ENCODE data around the gene UBE3D.
A peak's percentile ranks its signal among the peaks of the same experiment; 100 is the strongest.
"Not testable (repeated sequence)": the region's sequence is repeated elsewhere in the genome, so short reads cannot be mapped to it uniquely, and the experiment has no call there.

Gene UBE3D

DNA sequence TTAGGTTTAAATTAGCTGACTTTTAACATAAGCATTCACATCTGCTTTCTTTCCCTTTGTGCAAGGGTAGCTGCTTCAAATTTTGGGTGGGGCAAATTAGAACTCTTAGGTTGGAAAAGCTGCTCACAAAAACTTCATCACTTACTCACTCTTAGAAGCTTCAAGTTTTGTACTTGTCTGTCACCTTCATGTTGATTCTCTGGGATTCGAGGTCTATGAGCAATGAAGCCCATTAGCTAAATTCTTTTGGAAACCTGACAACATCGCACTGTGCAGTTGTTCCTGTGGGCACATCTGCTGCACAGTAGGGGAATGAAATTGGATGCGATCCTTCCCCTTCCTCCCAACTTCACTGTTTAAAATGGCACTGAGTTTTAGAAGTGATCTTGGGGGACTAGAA, 156.1 kb downstream of the UBE3D start:
- no peak for DNase-seq

DNA sequence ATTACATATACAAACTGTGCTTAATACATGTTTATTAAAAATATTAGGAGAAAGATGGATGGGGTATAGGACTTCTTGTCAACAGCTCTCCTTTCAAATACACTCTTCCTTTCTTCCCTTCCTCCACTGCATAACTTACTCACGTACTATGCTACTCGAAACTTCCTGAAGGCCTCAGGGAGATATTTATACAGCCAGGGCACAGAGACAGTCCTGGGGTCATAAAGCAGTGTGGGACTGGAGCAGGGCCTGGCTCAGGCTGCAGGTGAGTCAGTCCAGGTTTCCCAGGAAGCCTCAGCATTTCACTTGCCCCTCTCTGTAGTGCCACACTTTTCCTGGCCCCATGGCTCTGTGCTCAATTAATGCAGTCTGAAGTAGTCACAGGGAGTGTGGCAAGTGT, 157.0 kb downstream of the UBE3D start:
- DNase-seq: no peak

DNA sequence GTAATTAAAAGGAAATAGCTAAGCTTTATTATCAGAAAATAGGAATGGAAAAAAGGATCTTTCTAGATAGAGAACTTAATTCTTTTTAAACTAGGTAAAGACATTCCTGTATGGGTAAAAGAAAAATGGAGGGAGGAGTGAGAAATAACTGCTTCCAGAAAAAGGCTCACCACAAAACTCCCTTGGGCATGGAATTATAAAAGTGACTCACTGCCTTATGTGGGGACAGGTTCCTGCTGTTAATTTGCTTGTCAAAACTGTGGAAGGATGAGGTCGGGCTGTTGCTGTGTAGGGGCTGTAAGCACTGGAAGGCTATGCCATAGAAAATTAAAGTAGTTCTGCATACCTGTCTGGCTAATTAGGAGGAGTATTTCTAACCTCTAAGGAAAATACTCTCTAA, 158.7 kb downstream of the UBE3D start:
- DNase-seq: no peak

DNA sequence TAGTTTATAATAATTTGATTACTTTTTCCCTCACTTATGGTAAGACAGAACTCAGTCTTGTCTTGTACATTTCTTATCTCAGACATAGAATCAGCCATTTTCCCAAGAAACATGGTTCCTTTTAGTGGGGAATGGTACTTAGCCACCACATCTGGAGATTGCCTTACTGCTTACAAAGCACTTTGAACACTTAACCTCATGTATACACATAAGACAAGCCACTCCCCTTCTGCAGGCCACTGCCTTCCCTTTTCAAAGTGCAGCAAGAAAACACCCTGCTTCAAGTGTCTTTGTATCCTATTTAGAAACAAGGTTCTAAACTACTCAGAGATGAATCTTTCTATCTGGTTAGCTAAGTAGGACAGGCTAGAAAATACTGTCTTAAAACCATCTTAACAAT, 159.2 kb downstream of the UBE3D start:
- DNase-seq: no peak

DNA sequence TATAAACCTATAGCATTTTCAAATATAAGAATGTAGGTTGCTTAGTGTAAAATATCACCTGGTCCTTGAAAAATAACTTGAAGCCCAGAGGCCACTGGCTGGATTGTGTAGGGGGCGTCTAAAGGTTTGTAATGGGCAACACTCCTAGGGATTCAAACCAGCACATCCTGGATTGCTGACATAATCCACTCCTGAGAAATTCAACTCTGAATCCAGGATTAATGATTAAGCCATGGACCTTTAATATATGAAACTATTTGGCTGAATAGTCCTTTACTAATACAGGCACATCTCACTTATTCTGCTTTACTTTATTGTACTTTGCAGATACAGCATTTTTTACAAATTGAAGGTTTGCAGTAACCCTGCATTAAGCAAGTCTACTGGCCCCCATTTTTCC, 160.8 kb downstream of the UBE3D start:
- DNase-seq: no peak

DNA sequence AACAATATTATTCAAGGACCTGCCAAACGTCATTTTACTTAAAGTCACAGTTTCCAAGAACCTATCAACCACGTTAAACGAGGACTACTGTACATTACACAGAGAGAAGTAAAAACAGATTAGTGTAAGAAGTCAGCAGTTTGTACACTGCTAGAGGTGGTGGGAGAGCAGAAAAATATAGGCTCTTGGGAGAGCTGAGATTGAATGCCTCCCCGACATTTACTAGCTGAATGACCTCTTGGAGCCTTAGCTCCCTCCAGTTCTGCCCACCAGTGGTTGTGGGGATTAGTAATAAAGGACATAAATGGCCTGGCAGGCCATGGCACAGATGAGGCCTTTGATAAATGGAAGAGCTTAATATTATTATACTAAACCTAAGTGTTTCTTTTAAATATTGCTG, 161.4 kb downstream of the UBE3D start:
- no peak for DNase-seq

DNA sequence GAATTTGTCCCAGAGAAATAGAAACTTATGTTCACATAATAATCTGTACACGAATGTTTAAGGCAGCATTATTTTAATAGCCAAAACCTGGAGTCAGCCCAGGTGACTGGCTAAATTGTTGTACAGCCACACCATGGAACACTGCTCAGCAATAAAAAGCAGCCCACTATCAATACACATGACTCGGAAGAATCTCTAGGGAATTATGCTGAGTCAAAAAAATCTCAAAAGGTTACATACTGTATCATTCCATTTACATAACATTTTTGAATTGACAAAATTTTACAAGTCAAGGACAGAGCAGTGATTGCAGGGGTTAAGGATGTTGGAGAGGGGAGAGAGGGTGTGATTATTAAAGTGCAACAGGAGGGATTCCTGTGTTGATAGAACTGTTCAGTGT, 163.4 kb downstream of the UBE3D start:
- DNase-seq: no peak

DNA sequence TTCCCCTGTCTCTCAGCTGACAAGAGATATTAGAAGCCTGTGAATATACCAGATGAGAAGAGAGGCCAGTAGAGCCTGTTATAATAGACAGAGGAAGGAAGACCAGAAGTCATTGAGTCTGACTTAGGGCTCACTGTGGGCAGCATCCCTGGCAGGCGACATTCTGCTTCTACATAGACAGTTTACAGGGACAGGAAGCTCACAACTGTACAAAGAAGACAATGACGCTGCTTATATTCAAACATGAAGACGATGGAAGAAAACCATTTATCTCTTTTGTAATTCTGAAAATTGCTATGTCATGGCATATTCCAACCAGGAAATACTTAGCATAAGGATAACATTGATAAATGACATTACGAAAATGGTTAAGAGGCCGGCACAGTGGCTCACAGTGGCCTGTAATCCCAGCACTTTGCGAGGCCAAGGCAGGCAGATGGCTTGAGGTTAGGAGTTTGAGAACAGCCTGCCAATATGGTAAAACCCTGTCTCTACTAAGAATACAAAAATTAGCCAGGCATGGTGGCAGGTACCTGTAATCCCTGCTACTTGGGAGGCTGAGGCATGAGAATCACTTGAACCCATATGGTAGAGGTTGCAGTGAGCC, 170.9 kb downstream of the UBE3D start:
- DNase-seq: no peak

DNA sequence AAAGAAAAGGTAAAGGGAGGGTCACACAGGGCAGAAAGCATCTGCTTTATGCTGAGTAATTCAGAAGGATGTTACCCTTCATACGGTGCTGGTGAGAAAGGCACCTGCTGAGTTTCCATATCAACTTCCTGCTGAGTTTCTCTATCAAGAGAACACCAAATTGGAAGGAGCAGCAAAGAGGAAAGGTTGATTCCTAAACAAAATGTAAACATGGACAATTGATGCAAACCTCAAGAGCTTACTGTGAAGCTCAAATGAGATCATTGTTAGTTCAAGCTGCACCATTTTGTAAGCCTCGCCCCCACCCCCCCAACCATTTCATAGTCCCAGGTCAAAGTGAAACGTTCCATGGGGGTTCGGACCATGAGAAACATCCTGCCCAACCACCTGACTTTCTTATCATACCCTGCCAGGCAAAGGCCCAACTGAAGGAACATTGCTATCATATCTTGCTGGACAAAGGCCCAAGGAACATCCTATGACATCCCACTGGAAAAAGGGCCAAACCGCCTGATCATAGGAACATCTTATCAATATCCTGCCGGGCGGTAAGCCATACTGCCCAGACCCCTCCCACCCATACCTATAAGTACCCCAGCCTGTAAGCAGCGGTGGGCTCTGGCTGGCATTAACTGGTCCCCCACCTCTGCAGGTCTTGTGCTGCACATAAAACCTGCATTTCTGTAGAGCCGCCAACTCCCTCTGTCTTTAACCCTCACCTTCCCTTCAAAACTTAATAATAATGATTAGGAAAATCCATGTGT, 171.6 kb downstream of the UBE3D start:
- DNase-seq: peak; percentile 25

DNA sequence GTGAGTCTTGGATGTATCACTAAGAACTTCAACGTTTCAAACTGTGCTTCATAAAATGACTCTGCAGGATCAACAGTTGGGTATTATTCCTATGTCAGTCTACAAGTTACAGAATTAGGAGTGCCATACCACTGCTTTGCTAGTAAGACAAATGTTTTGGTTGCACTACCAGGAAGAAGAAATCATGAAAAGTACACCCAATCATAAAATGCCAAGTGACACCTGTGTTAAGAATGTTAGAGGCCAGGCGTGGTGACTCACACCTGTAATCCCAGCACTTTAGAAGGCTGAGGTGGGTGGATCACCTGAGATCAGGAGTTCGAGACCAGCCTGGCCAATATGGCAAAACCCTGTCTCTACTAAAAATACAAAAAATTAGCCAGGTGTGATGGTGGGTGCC, 174.1 kb downstream of the UBE3D start:
- not testable (repeated sequence) for DNase-seq

DNA sequence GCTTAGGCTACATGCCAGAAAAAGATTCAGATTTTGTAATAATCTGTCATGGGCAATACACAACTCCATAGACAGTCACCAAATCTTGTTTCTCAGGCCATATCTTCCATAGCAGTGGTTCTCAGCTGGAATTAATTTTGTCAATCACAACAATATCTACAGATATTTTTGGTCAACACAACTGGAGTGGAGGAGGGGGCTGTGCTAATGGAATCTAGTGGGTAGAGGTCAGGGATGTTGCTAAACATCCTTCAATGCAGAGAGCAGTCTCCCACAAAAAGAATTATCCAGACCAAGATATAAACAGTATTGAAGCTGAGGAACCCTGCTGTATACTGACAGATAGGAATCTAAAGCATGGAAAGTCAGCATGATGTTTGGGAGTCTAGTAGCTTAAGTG, 174.6 kb downstream of the UBE3D start:
- no peak for DNase-seq

DNA sequence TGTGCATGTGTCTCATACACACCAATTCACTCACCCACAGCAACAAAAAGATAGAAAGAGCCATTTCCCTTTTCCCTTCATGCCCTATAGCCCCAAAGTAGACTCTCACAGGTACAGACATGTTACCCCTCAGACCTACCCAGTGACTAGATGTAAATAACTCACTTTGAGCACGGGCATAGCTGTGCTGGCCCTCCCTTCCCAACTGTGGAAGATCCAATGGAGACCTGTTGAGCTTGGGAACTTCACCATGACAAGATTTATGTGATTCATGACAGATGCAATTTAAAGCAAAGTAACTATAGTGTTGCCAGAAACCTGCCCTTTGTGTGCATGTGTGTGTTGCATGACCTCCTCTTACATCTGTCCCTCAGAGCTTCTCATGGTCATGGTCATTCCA, 175.4 kb downstream of the UBE3D start:
- no peak for DNase-seq

DNA sequence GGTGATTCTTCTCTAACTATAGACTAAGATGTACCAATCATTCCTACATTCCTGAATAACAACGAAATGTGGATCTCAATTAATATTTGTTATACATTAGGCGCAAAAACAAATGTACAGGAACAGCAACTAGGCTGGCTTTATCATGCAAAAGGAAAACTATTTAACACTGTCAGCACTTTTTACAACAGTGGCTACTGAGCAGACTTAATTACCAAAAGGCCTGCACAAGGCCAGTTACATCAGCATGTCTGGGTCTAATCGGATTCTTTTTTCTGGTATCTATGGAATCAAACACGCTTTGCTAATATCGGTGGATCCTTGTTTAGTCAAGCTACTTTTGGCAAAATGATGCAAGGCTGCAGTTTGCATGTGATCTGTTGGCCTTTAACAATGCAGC, 176.5 kb downstream of the UBE3D start:
- no peak for DNase-seq

DNA sequence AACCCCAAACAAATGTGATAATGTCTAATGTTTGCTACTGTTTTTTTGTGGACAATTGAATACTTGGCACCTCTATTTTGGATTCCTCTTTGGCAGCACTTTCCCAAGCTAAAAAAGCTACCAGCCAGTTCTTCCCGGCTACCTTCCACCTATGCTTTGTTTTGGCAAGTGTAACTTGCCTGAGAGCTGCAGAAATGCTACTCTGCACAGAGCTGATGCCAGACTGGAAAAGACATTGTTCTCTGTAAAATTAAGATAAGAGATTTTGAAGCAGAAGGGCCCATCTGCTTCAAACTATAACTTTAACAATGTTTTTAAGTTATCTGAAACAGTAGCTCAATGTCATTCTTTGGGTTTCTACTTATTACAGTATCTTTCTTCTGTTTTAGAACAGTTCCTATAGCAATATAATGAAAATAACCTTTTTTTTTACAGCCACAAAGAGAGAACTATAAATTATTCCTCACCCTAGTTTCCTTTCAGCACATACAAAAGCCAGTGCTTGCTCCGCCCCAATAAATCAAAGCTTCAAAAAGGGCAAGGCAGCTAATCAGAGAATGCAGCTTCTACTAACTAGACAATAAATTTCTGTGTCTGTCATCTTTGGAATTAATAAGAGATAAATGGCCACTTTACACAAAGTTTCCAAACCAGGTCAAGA, 183.1 kb downstream of the UBE3D start:
- DNase-seq: no peak

DNA sequence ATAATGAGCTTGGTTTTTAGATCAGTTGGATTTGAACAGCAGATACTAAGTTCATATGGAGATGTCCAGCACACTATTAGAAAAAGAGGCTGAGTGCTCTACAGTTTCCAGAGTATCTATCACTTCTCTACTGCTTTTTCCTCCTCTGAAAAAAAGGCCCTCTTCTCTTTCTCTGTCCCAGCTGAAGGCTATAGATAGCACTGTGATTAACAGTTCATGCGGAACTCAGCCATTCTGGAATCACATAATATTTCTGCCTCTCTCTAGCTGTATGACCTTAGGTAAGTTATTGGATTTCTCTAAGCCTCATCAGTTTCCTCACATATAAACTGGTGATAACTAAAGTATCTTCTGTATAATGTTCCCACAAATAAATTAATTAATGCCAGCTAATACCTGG, 184.1 kb downstream of the UBE3D start:
- DNase-seq: no peak

DNA sequence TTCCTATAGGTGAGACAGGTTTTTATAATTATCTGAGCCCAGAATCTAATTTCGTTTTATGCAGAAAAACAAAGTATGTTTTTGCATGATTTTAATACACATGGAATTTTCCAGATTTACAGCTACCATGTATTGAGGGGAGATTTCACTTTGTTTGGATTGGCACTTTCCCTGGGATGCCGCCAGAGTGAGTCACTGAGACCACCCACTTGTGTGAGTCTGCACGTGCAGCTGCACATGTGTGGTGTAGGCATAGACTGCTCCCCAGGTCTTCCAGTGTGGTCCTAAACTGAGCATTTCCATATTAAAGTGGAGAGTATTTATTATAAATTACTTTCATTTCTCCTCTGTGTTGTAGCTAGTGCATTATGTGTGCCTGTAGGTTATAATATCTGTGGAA, 186.8 kb downstream of the UBE3D start:
- no peak for DNase-seq

DNA sequence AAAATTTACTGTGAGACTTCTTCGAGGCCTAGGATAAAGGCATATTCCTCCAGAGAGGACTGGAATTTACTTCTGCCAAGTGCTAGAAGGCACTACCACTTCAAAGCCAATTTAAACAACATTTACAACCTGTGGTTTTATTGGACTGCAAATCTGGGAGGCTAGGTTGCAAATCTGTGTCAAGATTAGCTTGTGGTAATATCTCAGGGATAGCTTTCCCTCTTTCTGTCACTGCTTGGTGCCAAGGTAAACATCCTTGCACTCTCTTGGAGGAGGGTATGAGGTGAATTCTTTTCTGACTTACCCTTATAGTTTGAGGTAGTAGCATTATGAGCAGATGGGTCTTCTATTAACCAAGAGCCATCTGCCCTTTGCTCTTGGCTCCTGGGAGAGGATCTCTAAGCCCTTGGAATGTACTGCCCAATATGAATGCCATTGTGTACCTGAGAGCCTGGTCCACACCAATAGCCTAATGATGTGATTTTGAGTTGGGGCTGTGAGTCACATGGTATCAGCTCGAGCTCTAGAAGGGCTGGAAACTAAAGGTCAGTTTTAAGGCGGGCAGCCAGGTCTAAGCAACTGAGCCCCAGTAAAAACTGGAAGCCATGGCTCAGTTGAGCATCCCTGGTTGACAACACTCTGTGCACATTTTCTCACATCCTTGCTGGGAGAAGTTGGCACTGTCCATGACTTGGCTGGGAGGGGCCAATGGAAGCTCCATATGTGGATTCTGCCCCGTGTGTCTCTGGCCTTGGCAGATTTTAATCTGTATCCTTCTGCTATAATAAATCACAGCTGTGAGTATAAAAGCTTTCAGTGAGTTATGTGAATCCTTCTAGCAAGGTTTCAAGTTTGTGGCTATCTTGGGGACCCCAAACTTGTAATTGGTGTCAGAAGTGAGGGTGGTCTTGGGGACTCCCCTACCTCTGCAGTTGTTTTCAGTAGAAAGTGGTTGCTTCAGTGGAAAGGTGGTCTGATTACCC, 188.1 kb downstream of the UBE3D start:
- DNase-seq: no peak

DNA sequence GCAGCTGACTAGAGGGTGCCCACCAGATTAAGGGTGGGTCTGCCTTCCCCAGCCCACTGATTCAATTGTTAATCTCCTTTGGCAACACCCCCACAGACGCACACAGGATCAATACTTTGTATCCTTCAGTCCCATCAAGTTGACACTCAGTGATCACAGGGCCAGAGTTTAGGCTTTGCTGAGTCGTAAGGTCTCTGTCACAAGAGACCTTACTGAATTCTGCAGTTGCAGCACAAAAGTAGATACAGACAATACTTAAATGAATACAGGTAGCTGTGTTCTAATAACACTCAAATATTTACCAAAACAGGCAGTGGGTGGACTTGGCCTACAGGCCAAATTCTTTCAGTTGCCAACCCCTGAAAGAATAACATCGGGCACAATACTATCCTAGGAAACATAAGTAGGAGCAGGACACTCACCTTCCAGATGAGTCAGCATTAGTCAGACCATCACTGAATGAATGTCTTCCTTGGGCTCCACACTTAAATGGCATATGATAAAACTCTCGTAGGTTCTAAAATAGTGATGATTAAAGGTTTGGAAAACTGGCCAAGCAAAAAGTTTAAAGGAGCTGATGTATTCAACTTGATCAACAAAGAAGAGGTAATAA, 190.0 kb downstream of the UBE3D start:
- no peak for DNase-seq

DNA sequence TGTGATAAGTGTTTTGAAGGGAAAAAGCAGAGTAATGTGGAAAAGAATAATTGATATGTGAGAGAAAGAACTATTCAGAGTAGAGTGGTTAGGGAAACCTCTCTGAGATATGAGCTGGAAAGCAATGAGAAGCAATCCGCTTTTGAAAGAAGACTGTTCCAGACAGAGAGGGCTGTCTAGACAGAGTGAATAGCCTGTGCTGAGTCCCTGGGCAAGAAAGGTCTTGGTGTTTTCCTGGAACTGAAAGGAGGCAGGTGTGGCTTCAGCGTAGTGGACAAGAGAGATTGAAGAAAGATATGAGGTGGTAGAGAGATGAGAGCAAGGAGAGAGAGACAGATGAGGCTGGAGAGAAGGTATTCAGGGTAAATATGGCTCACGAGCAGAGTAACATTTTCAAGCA, 190.8 kb downstream of the UBE3D start:
- no peak for DNase-seq

DNA sequence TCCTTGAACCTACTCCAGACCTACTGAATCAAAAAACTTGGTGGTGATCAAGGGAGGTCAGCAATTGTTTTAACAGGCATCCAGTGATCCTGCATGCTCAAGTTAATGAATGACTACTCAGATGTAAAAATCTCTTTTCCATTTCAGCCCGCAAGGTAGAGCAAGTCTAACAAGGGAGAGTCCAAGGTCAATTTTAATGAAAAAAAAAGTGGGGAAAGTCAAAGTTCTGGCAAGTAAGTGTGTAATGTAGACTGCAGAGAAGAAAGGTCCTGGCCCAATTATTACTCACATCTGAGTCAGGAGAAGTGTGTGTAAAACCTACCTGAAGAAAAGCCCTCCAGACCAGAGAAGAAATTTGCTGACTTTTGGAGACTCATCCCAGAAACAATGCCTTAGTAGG, 193.5 kb downstream of the UBE3D start:
- no peak for DNase-seq

DNA sequence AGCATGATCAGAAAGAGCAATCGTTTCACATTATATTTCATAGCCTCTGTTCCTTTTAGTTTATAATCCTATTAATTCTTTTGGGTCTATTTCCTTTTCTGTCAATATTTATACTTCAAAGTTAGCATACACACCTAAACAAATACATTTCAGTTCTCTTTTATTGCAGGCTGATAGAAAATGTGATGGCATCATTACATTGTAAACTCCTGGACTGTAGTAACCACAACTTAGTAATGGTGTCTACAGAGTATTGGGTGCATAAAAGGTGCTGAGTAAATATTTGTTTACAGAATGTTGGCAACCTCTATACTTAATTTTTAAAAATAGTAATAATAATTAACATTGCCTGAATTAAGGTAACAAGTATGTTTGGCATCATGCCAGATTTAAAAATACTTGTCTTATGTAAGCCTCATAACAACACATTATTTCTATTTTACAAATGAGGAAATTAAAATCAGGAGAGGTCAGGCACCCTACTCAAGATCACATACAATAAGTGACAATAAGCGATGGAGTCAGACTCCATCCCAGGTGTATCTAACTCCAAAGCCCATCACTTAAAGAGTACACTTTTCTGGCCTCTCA, 195.0 kb downstream of the UBE3D start:
- peak; percentile 1 for DNase-seq

DNA sequence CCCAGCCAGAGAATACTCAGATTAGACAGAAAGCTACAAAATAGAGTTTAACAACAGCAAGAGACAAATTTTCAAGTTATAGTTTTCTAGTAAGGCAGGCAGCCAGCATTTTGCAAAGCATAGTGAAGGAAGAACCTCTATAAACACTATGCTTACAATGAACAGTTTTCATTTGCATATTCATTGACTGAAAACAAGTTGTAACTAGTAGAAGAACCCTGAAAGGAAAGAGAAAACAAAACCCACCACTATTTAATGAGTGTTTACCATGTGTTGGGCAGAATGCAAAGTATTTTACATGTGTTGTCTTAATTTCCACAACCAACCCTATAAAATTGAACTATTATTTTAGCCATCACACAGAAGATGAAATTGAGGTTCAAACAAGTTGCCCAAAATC, 196.1 kb downstream of the UBE3D start:
- no peak for DNase-seq

All from COR-L47 (cell line).